ENCODE results near the gene RBM25.
"Not testable (repeated sequence)": the region's sequence is repeated elsewhere in the genome, so short reads cannot be mapped to it uniquely, and the experiment has no call there.

Gene RBM25

DNA sequence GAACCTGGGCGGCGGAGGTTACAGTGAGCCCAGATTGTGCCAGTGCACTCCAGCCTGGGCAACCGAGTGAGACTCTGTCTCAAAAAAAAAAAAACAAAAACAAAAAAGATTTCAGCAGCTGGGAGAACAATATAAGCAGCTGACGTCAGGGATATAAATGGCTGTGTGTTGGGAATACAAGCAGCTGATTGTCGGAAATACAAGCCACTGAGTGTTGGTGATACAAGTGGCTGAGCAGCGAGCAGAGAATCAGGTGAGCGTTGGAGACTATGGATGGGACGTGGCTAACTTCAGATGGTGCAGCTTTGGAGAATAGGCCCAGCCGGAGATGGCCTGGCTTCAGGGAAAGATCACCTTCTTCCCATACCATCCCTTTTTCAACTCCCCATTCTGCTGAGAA lies 109.9 kb downstream of the RBM25 start:
- in situ Hi-C loops (cut with HindIII; ENCODE audit: low sequenced_read_pairs): no loop called here

DNA sequence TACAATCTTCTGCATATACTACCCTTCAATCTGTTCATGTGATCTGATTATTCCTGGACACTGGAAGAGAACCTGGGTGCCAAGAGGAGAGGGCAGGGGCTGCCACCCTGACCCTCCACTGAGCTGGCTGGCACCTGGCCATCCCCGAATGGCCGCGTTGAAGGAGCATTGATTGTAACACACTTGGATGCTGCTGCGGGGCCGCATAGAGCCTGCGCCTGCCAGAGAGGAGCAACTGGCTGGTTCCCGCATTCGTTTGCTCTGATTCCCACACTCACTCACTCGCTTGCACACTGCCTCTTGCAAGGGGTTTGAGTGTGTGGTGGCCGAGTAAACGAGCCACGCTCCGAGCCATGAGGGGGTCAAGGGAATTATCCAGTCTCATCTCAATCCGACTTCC lies 110.4 kb downstream of the RBM25 start:
- in situ Hi-C loops (cut with HindIII; ENCODE audit: low sequenced_read_pairs): no loop called here

DNA sequence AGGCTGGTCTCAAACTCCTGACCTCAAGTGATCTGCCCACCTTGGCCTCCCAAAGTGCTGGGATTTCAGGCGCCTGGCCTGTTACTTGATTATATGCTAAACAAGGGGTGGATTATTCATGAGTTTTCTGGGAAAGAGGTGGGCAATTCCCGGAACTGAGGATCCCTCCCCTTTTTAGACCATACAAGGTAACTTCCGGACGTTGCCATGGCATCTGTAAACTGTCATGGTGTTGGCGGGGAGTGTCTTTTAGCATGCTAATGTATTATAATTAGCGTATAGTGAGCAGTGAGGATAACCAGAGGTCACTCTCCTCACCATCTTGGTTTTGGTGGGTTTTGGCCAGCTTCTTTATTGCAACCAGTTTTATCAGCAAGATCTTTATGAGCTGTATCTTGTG lies 111.5 kb downstream of the RBM25 start:
- in situ Hi-C loops (cut with HindIII; ENCODE audit: low sequenced_read_pairs): not testable (repeated sequence)

DNA sequence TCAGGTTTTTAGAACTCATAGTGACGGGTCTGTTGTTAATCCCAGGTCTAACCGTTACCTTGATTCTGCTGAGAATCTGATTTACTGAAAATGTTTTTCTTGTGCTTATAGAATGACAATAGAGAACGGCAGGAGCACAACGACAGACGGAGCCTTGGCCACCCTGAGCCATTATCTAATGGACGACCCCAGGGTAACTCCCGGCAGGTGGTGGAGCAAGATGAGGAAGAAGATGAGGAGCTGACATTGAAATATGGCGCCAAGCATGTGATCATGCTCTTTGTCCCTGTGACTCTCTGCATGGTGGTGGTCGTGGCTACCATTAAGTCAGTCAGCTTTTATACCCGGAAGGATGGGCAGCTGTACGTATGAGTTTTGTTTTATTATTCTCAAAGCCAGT lies 112.4 kb downstream of the RBM25 start:
- in situ Hi-C loops (cut with HindIII; ENCODE audit: low sequenced_read_pairs): no loop called here

DNA sequence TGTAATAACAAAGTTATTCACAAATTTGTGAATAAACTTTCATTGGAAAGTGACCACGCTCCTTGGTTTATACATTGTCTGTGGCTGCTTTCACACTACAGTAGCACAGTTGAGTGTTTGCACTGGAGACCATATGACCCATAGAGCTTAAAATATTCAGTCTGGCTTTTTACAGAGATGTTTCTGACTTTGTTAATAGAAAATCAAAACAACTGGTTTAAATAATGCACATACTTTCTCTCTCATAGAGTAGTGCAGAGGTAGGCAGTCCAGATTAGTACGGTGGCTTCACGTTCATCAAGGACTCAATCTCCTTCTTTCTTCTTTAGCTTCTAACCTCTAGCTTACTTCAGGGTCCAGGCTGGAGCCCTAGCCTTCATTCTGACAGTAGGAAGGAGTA lies 114.2 kb downstream of the RBM25 start:
- in situ Hi-C loops (cut with HindIII; ENCODE audit: low sequenced_read_pairs): no loop called here

DNA sequence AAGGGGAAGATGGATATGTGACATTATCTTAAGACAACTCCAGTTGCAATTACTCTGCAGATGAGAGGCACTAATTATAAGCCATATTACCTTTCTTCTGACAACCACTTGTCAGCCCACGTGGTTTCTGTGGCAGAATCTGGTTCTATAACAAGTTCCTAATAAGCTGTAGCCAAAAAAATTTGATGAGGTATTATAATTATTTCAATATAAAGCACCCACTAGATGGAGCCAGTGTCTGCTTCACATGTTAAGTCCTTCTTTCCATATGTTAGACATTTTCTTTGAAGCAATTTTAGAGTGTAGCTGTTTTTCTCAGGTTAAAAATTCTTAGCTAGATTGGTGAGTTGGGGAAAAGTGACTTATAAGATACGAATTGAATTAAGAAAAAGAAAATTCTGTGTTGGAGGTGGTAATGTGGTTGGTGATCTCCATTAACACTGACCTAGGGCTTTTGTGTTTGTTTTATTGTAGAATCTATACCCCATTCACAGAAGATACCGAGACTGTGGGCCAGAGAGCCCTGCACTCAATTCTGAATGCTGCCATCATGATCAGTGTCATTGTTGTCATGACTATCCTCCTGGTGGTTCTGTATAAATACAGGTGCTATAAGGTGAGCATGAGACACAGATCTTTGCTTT lies 114.9 kb downstream of the RBM25 start:
- in situ Hi-C loops (cut with HindIII; ENCODE audit: low sequenced_read_pairs): no loop called here

Data from endothelial cell of hepatic sinusoid (primary cell).